ENCODE data around the gene MAOB. TPM values are rescaled to one million over a fixed set of nuclear protein-coding genes. Genes with fewer than 3 reads are reported as not detected.

Gene MAOB
- total and polyA plus RNA-seq, 9 of the 15 experiments (the other 6 are each of a cell fraction or from before 2014, with no cell fraction given) = 0.05 to 0.09 TPM; not detected in 7

DNA sequence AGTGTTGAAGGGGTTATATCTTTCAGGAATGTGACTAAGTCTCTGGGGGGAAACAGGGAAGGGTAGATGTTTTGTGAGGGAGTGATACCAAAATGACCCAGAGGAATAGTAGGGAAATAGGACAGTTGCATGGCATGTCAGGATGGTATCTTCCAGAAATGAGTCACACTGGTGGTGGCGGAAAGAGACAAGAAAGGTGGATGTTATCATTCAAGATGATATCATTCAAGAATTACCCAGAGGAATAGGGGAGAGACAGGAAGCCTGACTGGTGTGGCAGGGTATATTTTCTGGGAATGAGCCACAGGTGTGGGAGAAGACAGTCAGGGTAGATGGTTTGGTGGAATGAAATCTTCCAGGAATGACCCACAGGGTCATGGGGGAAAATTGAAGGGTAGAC, 165.1 kb downstream of the MAOB start (continued):
- TF ChIP-seq ZNF592 (IDR thresholded peaks at IDR 0.05) = no peak
- TF ChIP-seq HDGF (IDR thresholded peaks at IDR 0.05) = no peak
- TF ChIP-seq KDM5B (IDR thresholded peaks at IDR 0.05; ENCODE audit: insufficient replicate concordance, low read depth, low read length) = no peak

GRCh38 chrX:43716696-43717095, 165.6 kb downstream of the MAOB start:
- CTCF ChIA-PET (ENCODE audit: low intra/inter-chr PET ratio) = no interaction called here
- BruUV-seq (replicated peaks) = no TSS peak
- WGBS (ENCODE audit: insufficient coverage, low coverage, missing lambda C conversion rate) = 9% methylated on average over 1 of the region's 1 CpG
- TF ChIP-seq ARHGAP35 (IDR thresholded peaks at IDR 0.05; ENCODE audit: partially characterized antibody) (no peak), FOXK2 (conservative IDR thresholded peaks at IDR 0.05 in 1 of 2, IDR thresholded peaks at IDR 0.05 in 1 of 2; ENCODE audit: low read depth in 2 of 2) (peak in 1 of 2 experiments; percentile 45; a peak in 1 of 4 replicates), PRDM10 (IDR thresholded peaks at IDR 0.05; ENCODE audit: partially characterized antibody) (peak; percentile 93), ZNF699 (CRISPR knock-in tag; IDR thresholded peaks at IDR 0.05; ENCODE audit: insufficient replicate concordance) (no peak), CSDE1 (IDR thresholded peaks at IDR 0.05) (no peak), PML (IDR thresholded peaks at IDR 0.05; ENCODE audit: low read length) (no peak), PRPF4 (IDR thresholded peaks at IDR 0.05; ENCODE audit: insufficient read depth, low read depth, low read length, poor library complexity, severe bottlenecking) (no peak)
- TF ChIP-seq, protein P1, sequence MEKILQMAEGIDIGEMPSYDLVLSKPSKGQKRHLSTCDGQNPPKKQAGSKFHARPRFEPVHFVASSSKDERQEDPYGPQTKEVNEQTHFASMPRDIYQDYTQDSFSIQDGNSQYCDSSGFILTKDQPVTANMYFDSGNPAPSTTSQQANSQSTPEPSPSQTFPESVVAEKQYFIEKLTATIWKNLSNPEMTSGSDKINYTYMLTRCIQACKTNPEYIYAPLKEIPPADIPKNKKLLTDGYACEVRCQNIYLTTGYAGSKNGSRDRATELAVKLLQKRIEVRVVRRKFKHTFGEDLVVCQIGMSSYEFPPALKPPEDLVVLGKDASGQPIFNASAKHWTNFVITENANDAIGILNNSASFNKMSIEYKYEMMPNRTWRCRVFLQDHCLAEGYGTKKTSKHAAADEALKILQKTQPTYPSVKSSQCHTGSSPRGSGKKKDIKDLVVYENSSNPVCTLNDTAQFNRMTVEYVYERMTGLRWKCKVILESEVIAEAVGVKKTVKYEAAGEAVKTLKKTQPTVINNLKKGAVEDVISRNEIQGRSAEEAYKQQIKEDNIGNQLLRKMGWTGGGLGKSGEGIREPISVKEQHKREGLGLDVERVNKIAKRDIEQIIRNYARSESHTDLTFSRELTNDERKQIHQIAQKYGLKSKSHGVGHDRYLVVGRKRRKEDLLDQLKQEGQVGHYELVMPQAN (IDR thresholded peaks at IDR 0.05; ENCODE audit: borderline replicate concordance) = no peak

More at GRCh38 chrX:43716696-43717095, 165.6 kb downstream of the MAOB start:
- FAIRE-seq (no peak), ATAC-seq (no peak), DNase-seq (ENCODE audit: extremely low read depth in 1 of 4, low spot score in 3 of 4) (no peak)
- intact Hi-C loops (cut with micrococcal nuclease) = no loop called here
- Histone ChIP-seq H3K9me3 (replicated peaks; ENCODE audit: control insufficient read depth, insufficient read depth, low read depth, low read length) (no peaks in the 10 kb centered on the region), H4K20me1 (replicated peaks; ENCODE audit: control insufficient read depth, insufficient read depth, low read length) (no peaks in the 10 kb centered on the region), H3K27me3 (ENCODE audit: control insufficient read depth in 2 of 2, insufficient read depth in 2 of 2, low read length in 2 of 2) (no peaks in the 10 kb centered on the region), H3K79me2 (ENCODE audit: control insufficient read depth, insufficient read depth, low read length) (no peaks in the 10 kb centered on the region), H3K4me3 (no peak overlapping the region), H3K27ac (ENCODE audit: extremely low read depth, low read depth, low read length) (no peak overlapping the region), H3K9me1 (ENCODE audit: control insufficient read depth, insufficient read depth, low read length) (no peaks in the 10 kb centered on the region), H2AFZ (ENCODE audit: low read depth, low read length) (no peak overlapping the region), H3K4me1 (replicated peaks in 1 of 2; ENCODE audit: control insufficient read depth in 2 of 2, insufficient read depth in 2 of 2, low read length in 2 of 2) (no peaks in the 10 kb centered on the region), H3K36me3 (ENCODE audit: control insufficient read depth, insufficient read depth, low read length) (no peaks in the 10 kb centered on the region), H3K9ac (ENCODE audit: insufficient read depth in 1 of 2, low read depth in 2 of 2, low read length in 2 of 2) (no peak overlapping the region), H3K4me2 (ENCODE audit: insufficient read depth, low read length) (no peak overlapping the region)
- in situ Hi-C loops (cut with MboI) = no loop called here
- POLR2A ChIA-PET = interaction anchor here (0.7 kb wide), 1 partner anchor 175 kb away, joined by 3 read pairs; no protein-coding TSS in a partner anchor

All from K562 (cell line).